Coronary artery (tissue), 2 donors: ENCODE results near the gene MAMLD1.

Experiments used
- DNase-seq: peaks from one replicate; pipeline ENCODE4 v3.0.0-alpha.2; 2017; ENCODE audit warnings: low spot score
- H3K27ac ChIP-seq, 2 donors: fragments of 200-600 bp; sonication (generic); one replicate each; pipeline ENCODE4 v1.5.1; 2016 to 2019
- H3K4me3 ChIP-seq: fragments of 200-600 bp; sonication (generic); 2 replicates; pipeline ENCODE4 v1.5.1; 2016; ENCODE audit warnings: mild to moderate bottlenecking, moderate library complexity
- TF ChIP-seq, protein P1 (sequence below): fragments of 200-600 bp; sonication (generic); IDR thresholded peaks from one replicate; pipeline ENCODE4 v1.5.1; 2019; ENCODE audit warnings: antibody characterized with exemption

MAMLD1 gene

DNA sequence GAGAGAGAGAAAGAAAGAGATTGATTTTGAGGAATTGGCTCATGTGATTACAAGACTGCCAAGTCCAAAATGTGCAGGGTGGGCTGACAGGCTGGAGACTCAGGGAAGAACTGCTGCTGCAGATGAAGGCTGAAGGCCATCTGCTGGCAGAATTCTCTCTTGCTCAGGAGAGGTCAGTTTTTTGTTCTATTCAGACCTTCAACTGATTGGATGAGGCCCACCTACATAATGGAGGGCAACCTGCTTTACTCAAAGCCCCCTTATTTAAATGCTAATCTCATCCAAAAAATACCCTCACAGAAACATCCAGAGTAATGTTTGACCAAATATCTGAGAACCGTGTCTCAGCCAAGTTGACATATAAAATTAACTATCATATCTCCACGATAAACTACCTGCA is 38.2 kb upstream of the MAMLD1 start:
- Histone ChIP-seq H3K4me3 (no peak overlapping the region), H3K27ac (no peak overlapping the region)
- no peak for DNase-seq
- TF ChIP-seq, protein P1, sequence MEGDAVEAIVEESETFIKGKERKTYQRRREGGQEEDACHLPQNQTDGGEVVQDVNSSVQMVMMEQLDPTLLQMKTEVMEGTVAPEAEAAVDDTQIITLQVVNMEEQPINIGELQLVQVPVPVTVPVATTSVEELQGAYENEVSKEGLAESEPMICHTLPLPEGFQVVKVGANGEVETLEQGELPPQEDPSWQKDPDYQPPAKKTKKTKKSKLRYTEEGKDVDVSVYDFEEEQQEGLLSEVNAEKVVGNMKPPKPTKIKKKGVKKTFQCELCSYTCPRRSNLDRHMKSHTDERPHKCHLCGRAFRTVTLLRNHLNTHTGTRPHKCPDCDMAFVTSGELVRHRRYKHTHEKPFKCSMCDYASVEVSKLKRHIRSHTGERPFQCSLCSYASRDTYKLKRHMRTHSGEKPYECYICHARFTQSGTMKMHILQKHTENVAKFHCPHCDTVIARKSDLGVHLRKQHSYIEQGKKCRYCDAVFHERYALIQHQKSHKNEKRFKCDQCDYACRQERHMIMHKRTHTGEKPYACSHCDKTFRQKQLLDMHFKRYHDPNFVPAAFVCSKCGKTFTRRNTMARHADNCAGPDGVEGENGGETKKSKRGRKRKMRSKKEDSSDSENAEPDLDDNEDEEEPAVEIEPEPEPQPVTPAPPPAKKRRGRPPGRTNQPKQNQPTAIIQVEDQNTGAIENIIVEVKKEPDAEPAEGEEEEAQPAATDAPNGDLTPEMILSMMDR, result no peak

DNA sequence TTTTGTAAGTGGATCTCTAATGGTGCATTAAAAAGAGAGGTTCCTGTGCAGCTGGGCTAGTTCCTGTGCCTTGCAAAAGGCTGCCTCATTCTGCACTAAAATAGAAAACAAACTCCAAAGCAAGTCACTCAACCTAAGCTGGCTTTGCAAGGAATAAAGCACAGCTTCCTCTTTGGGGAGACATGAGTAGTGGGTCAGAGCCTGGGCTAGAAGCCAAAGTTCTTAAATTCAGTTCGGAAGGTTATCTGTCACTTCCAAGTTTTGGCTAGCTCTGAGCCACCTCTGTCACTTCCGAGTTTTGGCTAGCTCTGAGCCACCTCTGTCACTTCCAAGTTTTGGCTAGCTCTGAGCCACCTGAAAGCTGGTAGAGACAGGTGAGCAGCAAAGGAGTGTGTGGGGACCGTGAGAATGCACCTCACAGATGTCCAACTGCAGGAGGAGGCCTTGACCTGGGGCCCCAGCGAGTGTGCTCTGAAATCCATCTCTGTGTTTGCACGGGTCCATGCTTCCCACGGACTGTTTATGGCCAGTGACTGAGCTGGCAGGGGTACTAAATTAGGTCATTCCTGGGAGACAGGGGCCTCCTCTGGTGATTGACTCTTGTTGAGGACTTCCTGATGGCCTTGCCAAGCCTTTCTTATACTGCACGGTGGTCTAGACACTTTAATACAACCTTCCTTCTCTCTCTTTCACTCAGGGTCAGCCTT is 36.4 kb upstream of the MAMLD1 start:
- TF ChIP-seq, protein P1, result no peak
- H3K4me3 ChIP-seq, result no peak overlapping the region
- no peak overlapping the region for H3K27ac ChIP-seq
- no peak for DNase-seq

DNA sequence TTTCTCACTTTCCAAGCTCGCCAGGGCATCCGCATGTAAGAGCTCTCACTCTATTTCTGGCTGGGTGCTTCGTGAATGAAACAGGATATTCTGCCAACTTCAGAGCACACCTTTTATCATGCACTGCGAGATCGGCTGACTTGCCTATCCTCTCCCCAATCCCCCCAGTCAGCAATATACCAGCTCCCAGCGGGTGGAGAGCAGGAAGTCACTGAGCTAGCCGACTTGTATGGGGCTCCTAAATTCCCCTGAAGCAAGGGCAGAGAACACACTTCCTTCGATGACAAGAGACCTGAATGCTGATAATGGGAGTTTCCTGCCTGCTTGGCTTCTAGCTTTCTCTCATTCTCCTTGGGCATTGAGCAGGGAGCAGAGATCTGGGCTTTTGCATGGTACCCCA is 33.8 kb upstream of the MAMLD1 start:
- Histone ChIP-seq H3K27ac (no peak overlapping the region), H3K4me3 (no peak overlapping the region)
- TF ChIP-seq, protein P1, result no peak
- DNase-seq, result no peak

DNA sequence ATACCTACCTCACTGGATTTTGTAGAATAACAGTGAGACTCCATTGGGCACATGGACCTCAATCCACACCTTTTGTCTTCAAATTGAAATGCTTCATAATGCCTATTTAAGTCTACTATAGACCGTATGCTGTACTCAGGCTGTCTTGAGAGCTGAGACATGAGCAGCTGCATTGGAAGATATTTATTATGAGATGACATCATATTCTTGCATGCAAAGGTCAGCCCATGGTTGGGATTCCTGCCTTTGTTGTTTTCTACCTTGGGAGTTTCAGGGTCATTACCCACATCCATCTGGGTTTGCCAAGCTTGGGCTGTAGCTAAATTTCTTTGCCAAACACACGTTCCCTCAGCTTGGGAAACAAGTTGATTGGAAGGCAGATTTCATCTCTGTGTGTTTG is 33.2 kb upstream of the MAMLD1 start:
- no peak for DNase-seq
- no peak overlapping the region for H3K27ac ChIP-seq
- TF ChIP-seq, protein P1, result no peak
- H3K4me3 ChIP-seq, result no peak overlapping the region

DNA sequence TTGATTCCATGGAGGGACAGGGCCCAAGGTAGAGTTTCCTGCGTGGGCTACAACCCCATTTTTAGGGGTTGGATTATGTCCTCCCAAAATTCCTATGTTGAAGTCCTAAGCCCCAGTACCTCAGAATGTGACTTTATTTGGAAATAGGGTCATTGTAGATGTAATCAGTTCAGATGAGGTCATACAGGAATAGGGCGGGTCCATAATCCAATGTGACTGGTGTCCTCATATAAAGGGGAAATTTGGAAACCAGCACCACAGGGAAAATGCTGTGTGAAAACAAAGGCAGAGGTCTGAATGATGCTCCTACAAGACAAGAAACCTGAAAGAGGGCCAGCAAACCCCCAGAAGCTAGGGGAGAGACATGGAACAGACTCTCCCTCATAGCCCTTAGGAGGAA is 31.1 kb upstream of the MAMLD1 start:
- Histone ChIP-seq H3K27ac (no peak overlapping the region), H3K4me3 (no peak overlapping the region)
- no peak for DNase-seq
- TF ChIP-seq, protein P1, result no peak

DNA sequence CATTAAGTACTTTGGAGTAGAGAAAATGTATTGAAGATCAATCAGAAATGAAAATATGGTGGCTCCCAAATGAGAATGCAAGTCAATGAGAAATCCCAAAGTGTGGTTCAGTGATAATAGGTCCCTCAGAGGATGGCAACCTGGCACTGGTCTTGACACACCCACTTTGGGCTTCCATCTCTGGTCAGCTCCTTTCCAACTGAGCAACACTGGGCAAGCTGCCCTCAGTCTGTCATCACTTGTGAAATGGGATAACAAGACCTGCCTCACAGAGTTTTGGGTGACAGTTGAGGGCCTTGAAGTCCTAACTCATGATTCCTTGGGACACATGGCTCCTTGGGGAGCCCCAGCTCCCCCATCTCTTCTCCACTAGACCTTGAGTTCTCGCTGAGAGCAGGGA is 29.0 kb upstream of the MAMLD1 start:
- H3K27ac ChIP-seq, result no peak overlapping the region

DNA sequence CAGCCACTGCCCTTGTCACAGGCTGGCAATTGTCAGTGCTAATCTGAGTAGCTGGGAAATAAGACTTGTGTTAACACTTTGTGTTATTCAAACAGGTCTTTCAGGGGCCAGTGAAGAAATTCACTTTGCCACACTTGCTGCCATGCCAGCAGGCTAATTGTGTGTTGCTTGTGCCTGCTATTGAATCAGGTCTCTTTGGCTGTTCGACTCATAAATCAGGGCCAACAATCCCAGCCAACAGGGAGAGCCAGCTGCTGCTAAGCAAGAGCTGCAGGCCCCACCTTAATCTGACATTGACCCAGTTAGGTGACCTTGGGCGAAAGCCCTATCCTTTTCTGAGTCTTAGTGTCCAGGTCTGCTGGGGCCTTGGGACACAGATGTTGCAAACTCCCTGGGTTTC is 28.1 kb upstream of the MAMLD1 start:
- no peak for DNase-seq

More for the DNA sequence above, 29.0 kb upstream of the MAMLD1 start:
- TF ChIP-seq, protein P1, result no peak
- no peak overlapping the region for H3K4me3 ChIP-seq
- no peak for DNase-seq

More for the DNA sequence above, 28.1 kb upstream of the MAMLD1 start:
- TF ChIP-seq, protein P1, result no peak
- H3K4me3 ChIP-seq, result no peak overlapping the region
- H3K27ac ChIP-seq, result no peak overlapping the region
